Measurements from ENCODE around the gene SPATA33. TPM values are rescaled to one million over a fixed set of nuclear protein-coding genes. Genes with fewer than 3 reads are reported as not detected.

Gene SPATA33
- total RNA-seq, result 2.6 TPM
- long read RNA-seq, partial matches to known transcripts, result 0 of 6 reads
- long read RNA-seq, other reads (novel, unspliced or antisense), result 4 of 6 reads

DNA sequence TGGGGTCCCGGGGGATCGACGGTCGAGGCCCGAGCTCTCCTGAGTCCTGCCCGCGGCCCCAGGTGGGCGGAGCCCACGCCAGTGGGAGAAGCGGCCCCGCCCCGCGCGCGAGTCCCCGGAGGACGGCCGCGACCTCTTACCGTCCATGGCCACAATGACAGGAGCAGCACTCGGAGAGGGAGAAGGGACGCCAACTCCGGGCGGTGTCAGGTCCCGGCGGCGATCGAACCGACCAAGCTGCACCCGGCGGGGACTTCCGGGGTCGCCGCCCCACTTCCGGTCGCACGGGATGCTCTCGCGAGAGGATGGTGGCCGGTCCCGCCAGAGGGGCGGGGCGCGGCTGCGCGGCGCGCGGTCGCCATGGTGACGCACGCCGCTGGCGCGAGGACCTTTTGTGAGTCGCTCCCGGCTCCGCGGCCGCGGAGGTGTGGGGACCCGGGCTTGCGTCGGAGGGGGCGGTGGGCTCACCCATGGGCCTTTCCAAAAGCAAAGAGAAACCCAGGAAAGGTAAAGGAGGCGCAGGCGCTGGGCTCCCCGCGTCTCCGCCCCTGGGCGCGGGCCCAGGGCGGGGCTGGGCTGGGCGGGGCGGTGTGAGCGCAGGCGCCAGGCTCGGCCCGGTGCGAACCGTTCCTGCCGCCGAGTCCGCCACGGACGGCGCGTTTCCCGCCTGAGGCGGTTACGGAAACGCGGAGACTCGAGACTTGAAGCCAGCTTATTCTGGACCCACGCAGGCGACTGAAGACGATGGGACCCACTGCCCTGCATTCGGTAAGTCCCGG, at the start of gene SPATA33, which contains the start of gene CHMP1A:
Gene SPATA33 (plus strand): TSS at position 395 of the 779 bp plus-strand sequence. CDS start 76 bp downstream, at position 471.
Gene CHMP1A (minus strand): TSS at position 267 of the 779 bp plus-strand sequence. CDS start 120 bp downstream, at position 147.
- intact Hi-C loops (cut with micrococcal nuclease), result no loop called here
- ATAC-seq (peak; percentile 98), DNase-seq (peak; percentile 94)

DNA sequence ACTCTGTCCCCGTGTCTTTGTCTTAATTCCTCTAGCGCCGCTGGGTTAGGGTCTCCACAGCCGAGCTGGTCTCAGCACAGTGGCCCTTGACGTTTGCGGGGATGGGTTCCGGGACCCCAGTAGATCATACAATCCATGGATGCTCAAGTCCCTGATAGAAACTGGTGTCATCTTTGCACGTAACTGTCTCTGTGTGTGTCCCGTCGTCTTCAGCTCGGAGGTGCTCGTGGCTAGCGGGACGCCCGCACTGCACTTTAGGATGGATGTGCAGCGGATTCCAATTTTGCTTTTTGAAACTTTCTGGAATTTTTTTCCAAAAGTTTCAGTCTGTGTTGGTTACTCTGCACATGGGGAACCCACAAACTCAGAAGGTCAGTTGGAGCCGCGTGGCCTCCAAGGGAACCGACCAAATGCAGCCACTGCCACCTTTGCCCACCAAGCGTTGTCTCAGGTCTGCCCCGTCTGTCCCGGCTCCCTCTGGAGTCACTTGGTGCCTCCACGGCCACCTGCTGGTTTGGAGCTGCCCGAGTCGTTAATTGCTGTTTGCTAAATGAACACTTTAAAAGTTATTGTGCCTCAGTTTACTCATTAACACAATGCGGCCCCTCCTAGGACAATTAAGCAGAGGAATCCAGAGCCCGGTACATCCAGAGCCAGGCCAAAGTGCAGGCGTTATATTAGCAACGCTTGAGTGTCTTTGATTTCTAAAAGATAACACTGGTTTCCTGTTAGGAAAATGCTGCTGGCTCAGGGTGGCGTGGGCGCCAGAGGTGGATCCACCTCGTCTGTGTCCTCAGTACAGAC, 49.5 kb upstream of the SPATA33 start:
- DNase-seq, result no peak
- intact Hi-C loops (cut with micrococcal nuclease), result no loop called here
- ATAC-seq, result no peak

DNA sequence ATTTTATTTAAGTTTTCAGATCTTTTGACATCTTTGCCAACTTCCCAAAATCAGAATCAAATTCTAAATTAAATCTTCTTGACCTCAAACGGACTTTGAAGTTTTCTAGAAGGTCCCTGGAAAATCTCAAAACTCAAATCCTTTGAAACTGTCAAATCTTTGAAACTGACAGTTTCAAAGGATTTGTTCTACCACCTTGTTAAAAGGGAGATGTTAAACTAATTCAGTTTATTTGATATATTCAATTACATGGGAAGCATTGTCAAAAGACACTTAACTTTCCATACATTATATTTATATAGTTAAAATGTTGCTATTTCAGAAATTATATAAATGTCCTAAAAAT, 47.6 kb upstream of the SPATA33 start:
- no peak for DNase-seq
- no peak for ATAC-seq
- intact Hi-C loops (cut with micrococcal nuclease), result no loop called here

DNA sequence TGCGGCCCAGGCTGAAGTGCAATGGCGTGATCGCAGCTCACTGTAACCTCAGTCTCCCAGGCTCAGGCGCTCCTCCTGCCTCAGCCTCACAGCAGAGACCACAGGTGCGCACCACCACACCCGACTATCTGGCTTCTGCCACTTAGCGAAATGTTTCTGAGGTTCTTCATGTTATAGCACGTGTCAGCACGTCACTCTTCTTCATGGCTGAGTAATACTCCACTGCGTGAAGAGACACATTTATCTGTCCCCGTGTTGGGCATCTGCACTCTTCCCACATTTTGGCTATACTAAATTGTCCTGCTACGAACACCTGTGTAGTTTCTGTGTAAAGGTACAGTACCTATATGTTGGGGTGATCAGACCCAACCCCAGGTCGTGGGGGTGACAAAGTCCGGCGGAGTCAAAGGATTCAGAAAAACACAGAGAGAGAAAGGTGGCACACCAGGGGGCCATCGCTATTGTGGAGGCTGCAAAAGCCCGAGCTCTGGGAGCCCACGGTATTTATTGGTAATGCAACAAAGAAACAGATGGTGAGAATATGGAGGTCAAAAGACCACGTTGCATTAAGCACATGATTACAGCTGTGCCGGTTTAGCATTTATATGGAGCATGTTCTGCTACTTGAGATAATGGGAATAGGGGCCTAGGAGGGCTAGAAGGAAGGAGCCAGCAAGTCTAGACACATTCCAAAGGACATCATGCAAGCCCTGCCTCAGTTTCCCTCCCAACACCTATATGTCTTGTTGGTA, 45.0 kb upstream of the SPATA33 start:
- ATAC-seq (no peak), DNase-seq (no peak)
- intact Hi-C loops (cut with micrococcal nuclease), result no loop called here

DNA sequence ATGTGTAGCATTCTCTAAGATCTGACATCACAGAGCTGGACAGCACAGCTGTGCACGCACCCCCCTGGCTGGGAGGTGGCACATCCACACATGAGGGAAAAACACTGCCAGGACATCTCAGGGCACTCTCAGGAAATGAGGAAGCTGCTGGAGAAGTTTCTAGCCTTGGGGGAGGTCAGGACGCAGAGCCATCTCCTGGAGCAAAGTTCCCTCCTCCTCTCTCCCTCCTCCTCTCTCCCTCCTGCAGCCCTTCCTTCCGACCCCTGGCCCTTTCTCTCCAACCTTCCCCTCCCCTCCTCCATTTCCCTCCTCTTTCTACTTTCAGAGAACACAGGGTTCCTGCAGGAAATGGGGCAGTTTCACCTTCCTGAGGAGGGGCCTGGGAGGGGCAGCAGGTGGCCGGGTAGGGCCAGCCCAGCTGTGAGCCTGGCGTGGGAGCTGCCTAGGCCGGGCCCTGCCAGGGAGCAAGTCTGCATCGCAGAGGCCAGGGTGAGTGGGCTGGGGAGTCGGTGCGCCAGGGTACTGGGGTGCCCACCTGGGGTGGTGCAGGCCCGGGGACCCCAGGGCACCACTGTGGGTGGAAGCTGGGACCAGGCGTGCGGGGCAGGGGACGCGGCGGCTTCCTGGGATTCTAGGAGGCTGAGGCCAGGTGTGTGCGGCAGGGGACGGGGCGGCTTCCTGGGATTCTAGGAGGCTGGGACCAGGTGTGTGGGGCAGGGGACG, 44.2 kb upstream of the SPATA33 start, which contains the start of gene DPEP1:
Gene DPEP1 (plus strand): TSS at position 412 of the 723 bp plus-strand sequence. CDS start 16,769 bp downstream, outside the sequence.
- no peak for DNase-seq
- intact Hi-C loops (cut with micrococcal nuclease), result no loop called here
- ATAC-seq, result no peak

DNA sequence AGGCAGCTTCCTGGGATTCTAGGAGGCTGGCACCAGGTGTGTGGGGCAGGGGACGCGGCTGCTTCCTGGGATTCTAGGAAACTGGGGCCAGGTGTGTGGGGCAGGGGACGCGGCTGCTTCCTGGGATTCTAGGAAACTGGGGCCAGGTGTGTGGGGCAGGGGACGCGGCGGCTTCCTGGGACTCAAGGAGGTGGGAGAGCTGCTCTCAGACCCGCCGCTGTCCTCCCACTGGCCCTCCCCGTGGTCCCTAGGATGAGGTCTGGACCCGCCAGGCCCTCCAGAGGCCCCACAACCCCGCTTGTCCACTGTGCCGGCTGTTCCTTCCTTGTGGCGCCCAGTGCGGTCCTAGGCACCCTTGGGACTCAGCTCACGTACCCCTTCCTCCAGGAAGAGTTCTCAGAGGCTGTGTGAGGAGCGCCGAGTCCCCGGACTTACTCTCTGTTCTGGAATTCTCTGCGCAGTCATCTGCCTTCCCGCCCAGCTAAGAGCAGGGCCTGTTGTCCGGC, 43.6 kb upstream of the SPATA33 start:
- no peak for ATAC-seq
- intact Hi-C loops (cut with micrococcal nuclease), result no loop called here
- DNase-seq, result no peak

DNA sequence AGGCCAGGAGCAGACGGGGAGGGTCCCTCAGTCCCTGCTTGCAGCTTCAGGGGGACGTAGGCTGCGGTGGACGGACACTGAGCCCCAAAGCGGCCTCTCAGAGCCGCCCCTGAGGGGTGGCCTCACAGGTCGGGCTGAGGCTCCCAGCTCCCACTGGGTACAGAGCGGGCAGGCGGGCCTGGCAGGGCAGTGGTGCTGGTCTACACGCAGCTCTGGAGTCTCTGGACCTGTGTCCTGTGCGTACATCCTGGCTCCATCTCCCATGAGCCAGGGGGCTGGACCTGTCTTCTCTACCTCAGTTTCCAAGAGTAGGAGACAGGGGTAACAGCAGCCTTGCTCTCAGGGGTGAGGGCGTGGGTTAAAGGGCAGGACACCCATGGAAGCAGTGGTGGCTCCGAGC, 42.5 kb upstream of the SPATA33 start:
- no peak for ATAC-seq
- intact Hi-C loops (cut with micrococcal nuclease), result no loop called here
- DNase-seq, result no peak

DNA sequence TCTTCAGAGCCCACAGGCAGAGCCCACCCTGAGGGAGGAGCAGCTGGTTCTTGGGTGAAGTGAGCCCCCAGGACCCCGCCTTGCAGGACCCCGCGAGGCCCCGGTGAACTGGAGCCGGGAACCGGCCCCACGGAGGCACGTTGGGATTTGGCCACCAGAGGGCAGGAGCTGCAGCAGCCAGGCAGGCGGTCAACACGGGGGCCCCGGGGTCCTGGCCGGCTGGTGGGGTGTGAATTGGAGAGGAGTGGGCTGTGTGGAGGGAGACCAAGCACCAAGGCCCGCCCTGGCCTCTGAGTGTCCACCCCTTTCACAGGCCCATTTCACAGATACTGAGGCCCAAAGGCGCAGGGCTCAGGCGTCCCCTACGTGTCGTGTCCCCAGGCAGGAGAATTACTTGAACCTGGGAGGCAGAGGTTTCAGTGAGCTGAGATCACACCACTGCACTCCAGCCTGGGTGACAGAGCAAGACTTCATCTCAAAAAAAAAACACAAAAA, 42.0 kb upstream of the SPATA33 start:
- ATAC-seq (peak; percentile 19), DNase-seq (no peak)
- intact Hi-C loops (cut with micrococcal nuclease), result no loop called here

DNA sequence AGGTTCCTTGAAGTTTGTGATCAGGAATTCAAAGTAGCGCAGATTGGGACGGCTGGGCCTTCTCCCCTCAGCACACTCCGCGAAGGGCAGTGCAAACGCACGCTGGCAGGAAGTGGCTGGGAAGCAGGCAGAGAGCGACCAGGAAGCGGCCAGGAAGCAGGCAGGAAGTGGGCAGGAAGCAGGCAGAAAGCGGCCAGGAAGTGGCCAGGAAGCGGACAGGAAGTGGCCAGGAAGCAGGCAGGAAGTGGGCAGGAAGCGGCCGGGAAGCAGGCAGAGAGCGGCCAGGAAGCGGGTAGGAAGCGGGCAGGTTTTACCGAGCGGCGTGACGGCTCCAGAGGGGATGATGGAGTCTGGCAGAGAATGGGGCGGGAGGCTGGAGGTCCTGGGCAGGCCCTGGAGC, 41.0 kb upstream of the SPATA33 start:
- DNase-seq (no peak), ATAC-seq (no peak)
- intact Hi-C loops (cut with micrococcal nuclease), result no loop called here

DNA sequence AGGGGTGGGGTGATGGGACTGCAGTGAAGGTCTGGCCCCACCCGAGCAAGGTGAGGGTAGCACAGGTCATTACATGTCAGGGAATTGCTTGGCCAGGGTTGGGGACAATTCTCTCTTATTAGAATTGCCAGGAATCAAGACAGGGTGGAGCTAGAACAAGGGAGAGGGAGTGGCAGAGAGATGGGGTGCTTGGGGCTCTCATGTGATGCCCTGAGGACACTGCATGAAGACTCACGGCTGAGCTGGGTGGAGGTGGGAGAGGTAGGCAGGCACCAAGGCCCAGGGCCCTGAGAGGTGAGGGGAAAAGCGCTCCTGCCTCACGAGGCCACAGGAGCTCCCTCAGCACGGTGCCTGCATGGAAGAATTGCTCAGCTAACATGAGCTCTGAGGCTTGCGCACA, 40.6 kb upstream of the SPATA33 start:
- ATAC-seq (no peak), DNase-seq (no peak)
- intact Hi-C loops (cut with micrococcal nuclease), result no loop called here

DNA sequence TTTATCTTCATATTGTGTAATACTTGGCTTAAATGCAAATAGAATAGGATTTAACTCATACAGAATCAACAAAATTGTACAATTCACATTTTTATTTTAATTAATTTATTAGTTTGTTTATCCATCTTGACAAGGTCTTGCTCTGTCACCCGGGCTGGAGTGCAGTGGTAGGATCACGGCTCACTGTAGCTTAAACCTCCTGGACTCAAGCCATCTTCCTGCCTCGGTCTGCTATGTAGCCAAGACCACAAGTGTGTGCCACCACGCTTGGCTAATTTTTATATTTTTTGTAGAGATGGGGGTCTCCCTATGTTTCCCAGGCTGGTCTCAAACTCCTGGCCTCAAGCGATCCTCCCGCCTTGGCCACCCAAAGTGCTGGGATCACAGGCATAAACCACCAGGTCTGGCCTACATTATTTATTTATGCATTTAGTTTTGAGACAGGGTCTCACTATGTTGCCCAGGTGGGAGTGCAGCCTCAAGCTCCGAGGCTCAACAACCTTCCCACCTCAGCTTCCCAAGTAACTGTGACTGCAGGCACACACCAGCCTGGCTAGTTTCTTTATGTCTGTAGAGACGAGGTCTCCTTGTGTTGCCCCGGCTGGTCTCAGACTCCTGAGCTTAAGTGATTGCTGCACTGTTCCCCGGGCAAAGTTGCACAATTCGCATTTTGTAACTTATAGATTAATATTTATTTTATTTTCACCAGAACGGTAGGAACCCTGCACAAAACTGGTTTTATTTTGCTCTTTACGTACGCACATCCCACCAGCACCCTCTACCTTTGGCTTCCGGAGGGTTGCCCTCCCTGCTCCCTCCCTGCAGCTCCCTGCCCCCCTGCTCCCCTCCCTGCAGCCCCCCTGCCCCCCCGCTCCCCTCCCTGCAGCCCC, 39.3 kb upstream of the SPATA33 start:
- intact Hi-C loops (cut with micrococcal nuclease), result no loop called here
- DNase-seq, result no peak
- no peak for ATAC-seq

DNA sequence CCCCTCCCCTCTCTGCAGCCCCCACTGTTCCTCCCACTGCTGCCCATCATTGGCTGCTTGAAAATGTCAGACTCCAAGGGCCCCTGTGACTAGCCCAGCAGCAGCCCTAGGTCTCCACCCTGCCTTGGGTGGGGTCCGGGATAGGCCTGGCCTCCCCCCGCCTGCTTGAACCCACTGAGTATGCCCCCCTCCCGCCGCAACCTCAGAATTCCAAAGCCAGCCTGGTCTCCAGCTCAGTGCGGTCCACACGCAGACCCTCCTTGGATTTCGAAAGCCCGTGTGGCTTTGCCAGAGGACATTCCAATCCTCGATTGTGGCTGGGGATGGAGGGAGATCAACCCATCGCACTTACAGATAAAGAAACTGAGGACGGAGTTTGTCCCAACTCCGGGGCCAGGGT, 37.8 kb upstream of the SPATA33 start:
- ATAC-seq (no peak), DNase-seq (no peak)
- intact Hi-C loops (cut with micrococcal nuclease), result no loop called here

DNA sequence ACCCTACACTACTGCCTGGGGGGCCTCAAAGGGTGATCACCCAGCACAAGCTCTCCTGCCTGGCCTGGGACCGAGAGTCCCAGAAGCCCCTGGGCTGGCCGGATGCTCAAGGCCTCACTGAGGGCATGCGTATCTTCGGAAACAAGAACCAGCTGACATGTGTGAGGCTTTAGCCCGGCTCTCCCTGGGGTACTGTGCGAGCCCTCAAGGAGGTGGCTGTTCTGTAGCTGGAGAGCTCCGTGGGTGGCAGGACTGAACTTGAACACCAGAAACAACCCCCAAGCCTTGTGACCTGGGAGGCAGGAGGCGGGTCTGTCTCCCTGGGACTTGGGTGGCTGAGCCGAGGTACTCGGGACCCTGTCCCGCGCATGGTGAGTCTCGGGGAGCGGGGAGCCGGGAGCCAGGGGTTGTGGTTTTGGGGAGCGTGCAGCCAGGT, 37.2 kb upstream of the SPATA33 start:
- ATAC-seq (no peak), DNase-seq (no peak)
- intact Hi-C loops (cut with micrococcal nuclease), result no loop called here

DNA sequence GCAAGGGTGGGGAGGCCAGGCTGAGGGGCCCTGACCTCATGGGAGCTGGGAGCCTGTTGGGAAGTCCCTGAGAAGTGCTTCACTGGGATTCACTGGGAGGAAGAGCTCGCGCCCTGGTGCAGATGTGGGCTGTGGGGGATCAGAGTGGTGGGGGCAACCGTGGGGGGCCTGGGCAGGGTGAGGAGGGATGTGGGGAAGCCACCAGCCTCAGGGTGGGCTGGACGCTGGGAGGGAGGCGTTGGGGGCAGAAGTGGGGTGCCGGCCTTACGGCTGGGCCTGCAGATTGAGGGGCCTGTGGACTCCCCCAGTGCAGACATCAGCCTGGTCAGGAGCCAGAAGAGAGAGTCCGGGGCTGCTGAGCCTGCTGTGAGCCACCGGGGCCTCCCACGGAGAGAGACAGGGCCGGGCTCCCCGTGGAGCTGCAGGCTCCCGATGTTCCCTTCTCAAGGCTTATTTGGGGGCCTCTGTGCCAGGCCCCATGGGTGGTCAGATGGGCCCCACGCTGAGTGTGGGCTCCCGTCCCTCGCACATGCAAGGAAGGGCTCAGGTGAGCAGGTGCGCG, 36.4 kb upstream of the SPATA33 start:
- intact Hi-C loops (cut with micrococcal nuclease), result no loop called here
- ATAC-seq (no peak), DNase-seq (no peak)

DNA sequence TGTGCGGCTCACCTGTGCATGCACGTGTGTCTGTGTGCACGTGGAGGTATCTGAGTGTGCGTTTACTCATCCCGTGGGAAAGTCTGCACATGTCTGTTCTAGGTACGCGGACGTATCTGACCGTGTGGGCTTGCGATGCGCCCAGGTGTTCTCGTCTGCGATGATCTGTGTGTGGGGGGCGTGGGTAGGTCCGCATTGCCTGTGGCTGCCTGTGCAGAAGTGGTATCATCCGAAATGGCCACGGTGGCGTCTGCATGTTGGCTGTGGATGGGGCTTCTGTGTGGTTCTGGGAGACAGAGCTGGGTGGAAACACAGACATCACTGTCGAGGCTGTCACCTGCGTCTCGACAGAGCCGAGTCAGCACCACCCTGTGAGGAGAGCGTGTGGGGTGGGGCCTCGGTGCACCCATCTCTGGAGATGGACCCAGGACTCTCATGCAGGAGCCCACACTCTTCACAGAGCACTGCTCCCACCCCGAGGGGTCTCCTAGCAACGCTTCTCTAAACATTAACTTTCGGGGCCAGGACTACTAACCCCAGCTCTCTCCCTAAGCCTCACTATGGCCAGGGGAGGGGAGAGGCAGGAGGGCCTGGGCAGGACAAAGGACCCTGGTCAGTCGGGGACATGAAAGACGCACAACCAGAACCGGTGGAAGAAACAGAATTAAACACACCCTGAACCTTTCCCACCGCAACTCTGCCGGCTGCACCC, 35.8 kb upstream of the SPATA33 start:
- ATAC-seq (no peak), DNase-seq (no peak)
- intact Hi-C loops (cut with micrococcal nuclease), result no loop called here

DNA sequence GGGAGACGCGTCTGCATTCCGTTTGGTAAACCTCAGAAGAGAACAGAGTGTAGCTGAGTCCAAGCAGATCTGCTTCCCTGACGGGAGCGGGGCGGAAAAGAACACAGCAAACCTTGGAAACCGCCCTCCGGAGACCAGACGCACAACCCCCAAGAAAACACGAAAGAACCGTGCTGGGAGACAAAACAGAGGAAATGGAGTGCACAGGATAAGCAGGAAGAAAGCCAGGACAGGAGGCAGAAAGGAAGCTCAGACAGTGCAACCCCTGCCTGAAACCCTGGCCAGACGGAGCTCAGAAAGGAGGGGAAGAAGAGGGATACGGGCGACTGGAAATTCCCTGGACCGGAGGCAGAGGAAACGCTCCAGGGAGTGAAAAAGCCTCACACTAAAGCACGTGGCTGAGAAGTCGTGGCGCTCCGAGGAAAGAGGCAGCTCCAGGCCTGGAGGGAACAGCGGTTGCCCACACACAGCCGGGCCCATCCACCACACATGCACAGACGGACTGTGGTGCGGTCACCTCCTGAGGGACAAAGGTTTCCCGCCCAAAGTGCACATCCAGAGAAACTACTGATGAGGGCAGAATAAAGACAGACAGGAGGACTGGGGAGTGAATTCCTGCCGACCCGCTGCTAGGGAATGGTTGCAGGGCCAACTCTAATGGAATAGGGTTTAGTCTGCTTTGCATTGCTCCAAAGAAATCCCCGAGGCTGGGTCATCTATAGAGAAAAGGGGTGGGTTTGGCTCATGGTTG, 34.0 kb upstream of the SPATA33 start:
- intact Hi-C loops (cut with micrococcal nuclease), result no loop called here
- ATAC-seq (peak; percentile 24), DNase-seq (no peak)

All from left ventricle myocardium superior (tissue), 1 donor.